Measurements from ENCODE around the gene SUSD5. TPM values are rescaled to one million over a fixed set of nuclear protein-coding genes. Genes with fewer than 3 reads are reported as not detected.

Gene SUSD5
- total and polyA plus RNA-seq, 2 experiments from 2014 or later = 1.4 to 3.6 TPM

GRCh38 chr3:33186524-33187367 lies 31.9 kb downstream of the SUSD5 start (continued):
- TF ChIP-seq, protein P1, sequence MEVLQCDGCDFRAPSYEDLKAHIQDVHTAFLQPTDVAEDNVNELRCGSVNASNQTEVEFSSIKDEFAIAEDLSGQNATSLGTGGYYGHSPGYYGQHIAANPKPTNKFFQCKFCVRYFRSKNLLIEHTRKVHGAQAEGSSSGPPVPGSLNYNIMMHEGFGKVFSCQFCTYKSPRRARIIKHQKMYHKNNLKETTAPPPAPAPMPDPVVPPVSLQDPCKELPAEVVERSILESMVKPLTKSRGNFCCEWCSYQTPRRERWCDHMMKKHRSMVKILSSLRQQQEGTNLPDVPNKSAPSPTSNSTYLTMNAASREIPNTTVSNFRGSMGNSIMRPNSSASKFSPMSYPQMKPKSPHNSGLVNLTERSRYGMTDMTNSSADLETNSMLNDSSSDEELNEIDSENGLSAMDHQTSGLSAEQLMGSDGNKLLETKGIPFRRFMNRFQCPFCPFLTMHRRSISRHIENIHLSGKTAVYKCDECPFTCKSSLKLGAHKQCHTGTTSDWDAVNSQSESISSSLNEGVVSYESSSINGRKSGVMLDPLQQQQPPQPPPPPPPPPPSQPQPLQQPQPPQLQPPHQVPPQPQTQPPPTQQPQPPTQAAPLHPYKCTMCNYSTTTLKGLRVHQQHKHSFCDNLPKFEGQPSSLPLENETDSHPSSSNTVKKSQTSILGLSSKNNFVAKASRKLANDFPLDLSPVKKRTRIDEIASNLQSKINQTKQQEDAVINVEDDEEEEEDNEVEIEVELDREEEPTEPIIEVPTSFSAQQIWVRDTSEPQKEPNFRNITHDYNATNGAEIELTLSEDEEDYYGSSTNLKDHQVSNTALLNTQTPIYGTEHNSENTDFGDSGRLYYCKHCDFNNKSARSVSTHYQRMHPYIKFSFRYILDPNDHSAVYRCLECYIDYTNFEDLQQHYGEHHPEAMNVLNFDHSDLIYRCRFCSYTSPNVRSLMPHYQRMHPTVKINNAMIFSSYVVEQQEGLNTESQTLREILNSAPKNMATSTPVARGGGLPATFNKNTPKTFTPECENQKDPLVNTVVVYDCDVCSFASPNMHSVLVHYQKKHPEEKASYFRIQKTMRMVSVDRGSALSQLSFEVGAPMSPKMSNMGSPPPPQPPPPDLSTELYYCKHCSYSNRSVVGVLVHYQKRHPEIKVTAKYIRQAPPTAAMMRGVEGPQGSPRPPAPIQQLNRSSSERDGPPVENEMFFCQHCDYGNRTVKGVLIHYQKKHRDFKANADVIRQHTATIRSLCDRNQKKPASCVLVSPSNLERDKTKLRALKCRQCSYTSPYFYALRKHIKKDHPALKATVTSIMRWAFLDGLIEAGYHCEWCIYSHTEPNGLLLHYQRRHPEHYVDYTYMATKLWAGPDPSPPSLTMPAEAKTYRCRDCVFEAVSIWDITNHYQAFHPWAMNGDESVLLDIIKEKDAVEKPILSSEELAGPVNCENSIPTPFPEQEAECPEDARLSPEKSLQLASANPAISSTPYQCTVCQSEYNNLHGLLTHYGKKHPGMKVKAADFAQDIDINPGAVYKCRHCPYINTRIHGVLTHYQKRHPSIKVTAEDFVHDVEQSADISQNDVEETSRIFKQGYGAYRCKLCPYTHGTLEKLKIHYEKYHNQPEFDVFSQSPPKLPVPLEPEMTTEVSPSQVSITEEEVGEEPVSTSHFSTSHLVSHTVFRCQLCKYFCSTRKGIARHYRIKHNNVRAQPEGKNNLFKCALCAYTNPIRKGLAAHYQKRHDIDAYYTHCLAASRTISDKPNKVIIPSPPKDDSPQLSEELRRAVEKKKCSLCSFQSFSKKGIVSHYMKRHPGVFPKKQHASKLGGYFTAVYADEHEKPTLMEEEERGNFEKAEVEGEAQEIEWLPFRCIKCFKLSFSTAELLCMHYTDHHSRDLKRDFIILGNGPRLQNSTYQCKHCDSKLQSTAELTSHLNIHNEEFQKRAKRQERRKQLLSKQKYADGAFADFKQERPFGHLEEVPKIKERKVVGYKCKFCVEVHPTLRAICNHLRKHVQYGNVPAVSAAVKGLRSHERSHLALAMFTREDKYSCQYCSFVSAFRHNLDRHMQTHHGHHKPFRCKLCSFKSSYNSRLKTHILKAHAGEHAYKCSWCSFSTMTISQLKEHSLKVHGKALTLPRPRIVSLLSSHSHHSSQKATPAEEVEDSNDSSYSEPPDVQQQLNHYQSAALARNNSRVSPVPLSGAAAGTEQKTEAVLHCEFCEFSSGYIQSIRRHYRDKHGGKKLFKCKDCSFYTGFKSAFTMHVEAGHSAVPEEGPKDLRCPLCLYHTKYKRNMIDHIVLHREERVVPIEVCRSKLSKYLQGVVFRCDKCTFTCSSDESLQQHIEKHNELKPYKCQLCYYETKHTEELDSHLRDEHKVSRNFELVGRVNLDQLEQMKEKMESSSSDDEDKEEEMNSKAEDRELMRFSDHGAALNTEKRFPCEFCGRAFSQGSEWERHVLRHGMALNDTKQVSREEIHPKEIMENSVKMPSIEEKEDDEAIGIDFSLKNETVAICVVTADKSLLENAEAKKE (CRISPR knock-in tag; IDR thresholded peaks at IDR 0.05) = no peak
- TF ChIP-seq EZH2phosphoT487 (IDR thresholded peaks at IDR 0.05; ENCODE audit: unreplicated experiment) (no peak), EZH2 (IDR thresholded peaks at IDR 0.05; ENCODE audit: low read depth, unreplicated experiment) (no peak), JUNB (IDR thresholded peaks at IDR 0.05; ENCODE audit: unreplicated experiment) (no peak), ZNF114 (CRISPR knock-in tag; IDR thresholded peaks at IDR 0.05) (no peak)

- no peak overlapping the region for H3K27ac Mint-ChIP-seq
- no peak overlapping the region for H3K4me3 Mint-ChIP-seq
- H3K4me3 ChIP-seq = no peak overlapping the region
- H3K36me3 Mint-ChIP-seq (ENCODE audit: low read depth) = no peaks in the 10 kb centered on the region
- no peaks in the 10 kb centered on the region for H3K27me3 ChIP-seq (ENCODE audit: insufficient read depth)
- no peak overlapping the region for H3K27ac ChIP-seq (ENCODE audit: low read depth)
- no peaks in the 10 kb centered on the region for H4K20me1 ChIP-seq (replicated peaks; ENCODE audit: insufficient read depth)
- no peaks in the 10 kb centered on the region for H3K36me3 ChIP-seq (ENCODE audit: insufficient read depth)
- H3K79me2 ChIP-seq (replicated peaks; ENCODE audit: insufficient read depth) = no peaks in the 10 kb centered on the region
- H3K9me2 ChIP-seq (ENCODE audit: insufficient read depth) = no peaks in the 10 kb centered on the region
- H3K4me1 ChIP-seq (ENCODE audit: insufficient read depth) = no peaks in the 10 kb centered on the region
- H2AFZ ChIP-seq = no peak overlapping the region
- peaks cover 4% of the 10 kb centered on the region; the same call in 2 of the 3 replicates for H3K4me1 Mint-ChIP-seq
- no peaks in the 10 kb centered on the region for H3K27me3 Mint-ChIP-seq (ENCODE audit: insufficient read depth, low read depth, poor library complexity)
- no peaks in the 10 kb centered on the region for H3F3A ChIP-seq (replicated peaks; ENCODE audit: low read depth)
- no peak for DNase-seq (ENCODE audit: low spot score)
- no peak overlapping the region for H3K4me2 ChIP-seq
- no peaks in the 10 kb centered on the region for H3K9me3 Mint-ChIP-seq
- no peak; the same call in 2 of the 3 replicates for ATAC-seq
- no peak for TF ChIP-seq ETS1 (IDR thresholded peaks at IDR 0.05)
- TF ChIP-seq POLR2AphosphoS5 (IDR thresholded peaks at IDR 0.05; ENCODE audit: low read depth) = no peak
- TF ChIP-seq, protein P1 (CRISPR knock-in tag; IDR thresholded peaks at IDR 0.05) = no peak
- no peak for TF ChIP-seq CREB1 (CRISPR knock-in tag; IDR thresholded peaks at IDR 0.05; ENCODE audit: low read depth)
Measured at GRCh38 chr3:33184863-33185262, 33.7 kb downstream of the SUSD5 start.

All from GM23338 (cell line).